Liver (tissue), 9 donors: ENCODE data around the gene KCNIP4. TPM values are rescaled to one million over a fixed set of nuclear protein-coding genes. Genes with fewer than 3 reads are reported as not detected.

Source experiments
- DNase-seq: peaks from one replicate; pipeline ENCODE4 v3.0.0-alpha.2; 2017; ENCODE audit warnings: low spot score
- H3K27ac ChIP-seq, 2 donors: one replicate each; pipeline ENCODE4 v1.7.0; 2013; ENCODE audit warnings: inconsistent platforms in 2 of 2, low read length in 2 of 2, control low read depth in 1 of 2, low read depth in 1 of 2, mild to moderate bottlenecking in 1 of 2
- H3K27me3 ChIP-seq, 4 donors: one replicate each; pipeline versions ENCODE4 v1.6.1 to v1.7.0; 2013; ENCODE audit warnings: low read length in 3 of 4, inconsistent platforms in 1 of 4, mild to moderate bottlenecking in 1 of 4, moderate library complexity in 1 of 4; ENCODE audit not compliant: control insufficient read depth in 4 of 4, insufficient read depth in 4 of 4
- H3K36me3 ChIP-seq, 4 donors: one replicate each; pipeline versions ENCODE4 v1.6.1 to v1.7.0; 2013; ENCODE audit warnings: low read length in 3 of 4, mild to moderate bottlenecking in 3 of 4, low read depth in 1 of 4, moderate library complexity in 1 of 4; ENCODE audit not compliant: control insufficient read depth in 4 of 4, insufficient read depth in 3 of 4
- H3K4me1 ChIP-seq, 4 donors: one replicate each; pipeline versions ENCODE4 v1.6.1 to v1.7.0; 2013; ENCODE audit warnings: low read length in 3 of 4, mild to moderate bottlenecking in 3 of 4, moderate library complexity in 1 of 4; ENCODE audit not compliant: control insufficient read depth in 4 of 4, insufficient read depth in 4 of 4
- H3K4me3 ChIP-seq, 3 donors: one replicate each; pipeline versions ENCODE4 v1.6.1 to v1.7.0; 2013; ENCODE audit warnings: low read length in 3 of 3, control low read depth in 1 of 3, low read depth in 1 of 3, mild to moderate bottlenecking in 1 of 3
- H3K9ac ChIP-seq, 2 donors: one replicate each; pipeline ENCODE4 v1.7.0; 2013; ENCODE audit warnings: low read length in 2 of 2, mild to moderate bottlenecking in 2 of 2, moderate library complexity in 2 of 2, control low read depth in 1 of 2, low read depth in 1 of 2
- H3K9me3 ChIP-seq, 4 donors: one replicate each; pipeline versions ENCODE4 v1.6.1 to v1.7.0; 2013; ENCODE audit warnings: low read length in 3 of 4; ENCODE audit not compliant: control insufficient read depth in 4 of 4
- ATF3 ChIP-seq: IDR thresholded peaks from 2 replicates; pipeline ENCODE4 v1.6.1; 2016; ENCODE audit warnings: antibody characterized with exemption
- EGR1 ChIP-seq, 2 donors: IDR thresholded peaks; 2 replicates each; pipeline ENCODE4 v1.6.1; 2016 to 2018; ENCODE audit warnings: antibody characterized with exemption in 2 of 2, low read depth in 2 of 2
- FOXA2 ChIP-seq: IDR thresholded peaks from 2 replicates; pipeline ENCODE4 v1.6.1; 2016; ENCODE audit warnings: antibody characterized with exemption
- HNF4A ChIP-seq, 2 donors: conservative IDR thresholded peaks; 2 replicates each; pipeline ENCODE4 v1.6.1; 2016; ENCODE audit warnings: antibody characterized with exemption in 2 of 2, mild to moderate bottlenecking in 2 of 2
- HNF4G ChIP-seq: IDR thresholded peaks from 2 replicates; pipeline ENCODE4 v1.6.1; 2016; ENCODE audit warnings: antibody characterized with exemption
- JUND ChIP-seq, 2 donors: IDR thresholded peaks; 2 replicates each; pipeline ENCODE4 v1.6.1; 2016; ENCODE audit warnings: antibody characterized with exemption in 2 of 2
- NR2F2 ChIP-seq: IDR thresholded peaks from 2 replicates; pipeline ENCODE4 v1.6.1; 2016; ENCODE audit warnings: antibody characterized with exemption
- RAD21 ChIP-seq, 2 donors: IDR thresholded peaks; 2 replicates each; pipeline ENCODE4 v1.6.1; 2016; ENCODE audit warnings: antibody characterized with exemption in 2 of 2, mild to moderate bottlenecking in 2 of 2
- REST ChIP-seq: IDR thresholded peaks from 2 replicates; pipeline ENCODE4 v1.6.1; 2016; ENCODE audit warnings: antibody characterized with exemption, mild to moderate bottlenecking
- RXRA ChIP-seq, 2 donors: IDR thresholded peaks; 2 replicates each; pipeline ENCODE4 v1.6.1; 2017 to 2018; ENCODE audit warnings: antibody characterized with exemption in 2 of 2, mild to moderate bottlenecking in 1 of 2
- SP1 ChIP-seq: IDR thresholded peaks from 2 replicates; pipeline ENCODE4 v1.6.1; 2018; ENCODE audit warnings: antibody characterized with exemption, mild to moderate bottlenecking
- YY1 ChIP-seq: IDR thresholded peaks from 2 replicates; pipeline ENCODE4 v1.6.1; 2016; ENCODE audit warnings: antibody characterized with exemption, mild to moderate bottlenecking
- ZBTB33 ChIP-seq: IDR thresholded peaks from 2 replicates; pipeline ENCODE4 v1.6.1; 2016; ENCODE audit warnings: antibody characterized with exemption
- whole genome bisulfite sequencing: extraction: QIAGEN DNeasy Blood & Tissue Kit; methylation state at CpG from one replicate; pipeline ENCODE4 v1.1.7; 2013; 5-methylcytosine and 5-hydroxymethylcytosine counted together
- polyA plus RNA-seq, 2 donors: library from polyadenylated mRNA; stranded (reverse) in 1 of 2; unstranded in 1 of 2; fragments of 200-250 nt in 1 of 2; fragments of >200 nt in 1 of 2; fragmentation: Nextera tagmentation in 1 of 2; extraction: Ambion mirVana in 1 of 2; gene quantifications; one replicate each; pipeline versions ENCODE4 v1.2.1 to v1.2.3, GENCODE V29; 2013 to 2015
- total RNA-seq, 2 donors: library from RNA; depleted of rRNA; stranded (reverse); fragments of >200 nt; gene quantifications; one replicate each; pipeline ENCODE4 v1.2.3, GENCODE V29; 2014
- donor health status: healthy.
- donor health status: healthy.
- donor health status: healthy.
- donor health status: healthy.
- donor health status: healthy.

Gene KCNIP4
- total and polyA plus RNA-seq, 4 donors: 0.08 to 0.14 TPM; not detected in 2

- no peaks in the 10 kb centered on the region for H3K36me3 ChIP-seq
- H3K4me1 ChIP-seq: peaks cover 0 to 2% (median 0%) of the 10 kb centered on the region in 4 donors
- H3K27ac ChIP-seq: no peak overlapping the region
- 43% methylated on average over 2 of the region's 2 CpGs for WGBS
- H3K4me3 ChIP-seq: no peak overlapping the region
- no peaks in the 10 kb centered on the region for H3K9me3 ChIP-seq
- TF ChIP-seq REST (no peak), JUND (IDR thresholded peaks at IDR 0.05) (no peak), NR2F2 (no peak), HNF4A (conservative IDR thresholded peaks at IDR 0.05) (no peak), ZBTB33 (no peak), YY1 (no peak), RXRA (IDR thresholded peaks at IDR 0.05) (no peak), SP1 (no peak), ATF3 (no peak)
- H3K9ac ChIP-seq: no peak overlapping the region
- no peak for DNase-seq
- peaks cover 0 to 3% (median 0%) of the 10 kb centered on the region in 4 donors for H3K27me3 ChIP-seq
These were observed 169.9 kb downstream of the KCNIP4 start for GRCh38 chr4:21778702-21779101.

GRCh38 chr4:21775703-21776102 lies 172.9 kb downstream of the KCNIP4 start:
- no peak overlapping the region for H3K4me3 ChIP-seq
- TF ChIP-seq HNF4A (conservative IDR thresholded peaks at IDR 0.05): no peak
- TF ChIP-seq FOXA2: no peak
- no peak for TF ChIP-seq YY1
- no peak for TF ChIP-seq HNF4G
- no peak for TF ChIP-seq SP1
- TF ChIP-seq JUND (IDR thresholded peaks at IDR 0.05): no peak
- no peak for TF ChIP-seq ATF3
- TF ChIP-seq EGR1 (IDR thresholded peaks at IDR 0.05; ENCODE audit: low read depth in 2 of 2): no peak
- no peak for TF ChIP-seq RAD21 (IDR thresholded peaks at IDR 0.05)
- TF ChIP-seq NR2F2: no peak
- no peak overlapping the region for H3K27ac ChIP-seq
- no peak overlapping the region for H3K9ac ChIP-seq
- 93% methylated on average over 3 of the region's 3 CpGs for WGBS
- H3K9me3 ChIP-seq: no peaks in the 10 kb centered on the region
- peaks cover 0 to 3% (median 0%) of the 10 kb centered on the region in 4 donors for H3K27me3 ChIP-seq
- no peak for DNase-seq
- peaks cover 0 to 2% (median 0%) of the 10 kb centered on the region in 4 donors for H3K4me1 ChIP-seq
- no peaks in the 10 kb centered on the region for H3K36me3 ChIP-seq
